Heart left ventricle (tissue), 16 donors: ENCODE results near the gene PLA2G2D. TPM values are rescaled to one million over a fixed set of nuclear protein-coding genes. Genes with fewer than 3 reads are reported as not detected.
A peak's percentile ranks its signal among the peaks of the same experiment; 100 is the strongest.

Experiments
- ATAC-seq, 4 donors: fragments of 200-7000 bp; cut with Tn5 transposase; one replicate each; pipeline ENCODE4 v1.9.1; 2020 to 2022; ENCODE audit warnings: moderate library complexity in 4 of 4, mild to moderate bottlenecking in 3 of 4, moderate number of reproducible peaks in 1 of 4
- DNase-seq, 5 donors: peaks; one replicate each; pipeline ENCODE4 v3.0.0-alpha.2; 2020
- H3K27ac ChIP-seq, 12 donors: fragments of 200-600 bp; sonication (generic) in 4 of 12; one replicate each; pipeline versions ENCODE4 v1.5.0 to v1.8.0; 2016 to 2022; ENCODE audit warnings: mild to moderate bottlenecking in 2 of 12
- H3K27me3 ChIP-seq, 9 donors: fragments of 200-600 bp; sonication (generic) in 2 of 9; one replicate each; pipeline versions ENCODE4 v1.5.1 to v1.8.0; 2016 to 2022; ENCODE audit warnings: mild to moderate bottlenecking in 3 of 9
- H3K36me3 ChIP-seq, 9 donors: fragments of 200-600 bp; sonication (generic) in 2 of 9; one replicate each; pipeline versions ENCODE4 v1.5.0 to v1.8.0; 2018 to 2022; ENCODE audit warnings: mild to moderate bottlenecking in 2 of 9
- H3K4me1 ChIP-seq, 12 donors: fragments of 200-600 bp; sonication (generic) in 4 of 12; one replicate each; pipeline versions ENCODE4 v1.5.0 to v1.8.0; 2016 to 2022; ENCODE audit warnings: mild to moderate bottlenecking in 3 of 12
- H3K4me3 ChIP-seq, 12 donors: fragments of 200-600 bp; sonication (generic) in 4 of 12; one replicate each; pipeline versions ENCODE4 v1.5.0 to v1.8.0; 2017 to 2022; ENCODE audit warnings: mild to moderate bottlenecking in 9 of 12, moderate library complexity in 4 of 12
- H3K9me3 ChIP-seq, 12 donors: fragments of 200-600 bp; sonication (generic) in 4 of 12; one replicate each; pipeline versions ENCODE4 v1.5.0 to v1.8.0; 2016 to 2022; ENCODE audit warnings: mild to moderate bottlenecking in 1 of 12
- CTCF ChIP-seq, 12 donors: fragments of 200-600 bp; sonication (generic) in 4 of 12; IDR thresholded peaks; one replicate each; pipeline versions ENCODE4 v1.5.0 to v1.8.0; 2018 to 2022; ENCODE audit warnings: antibody characterized with exemption in 12 of 12, mild to moderate bottlenecking in 5 of 12
- POLR2A ChIP-seq, 2 donors: fragments of 450-650 bp; IDR thresholded peaks; one replicate each; pipeline ENCODE4 v1.6.1; 2017; ENCODE audit warnings: antibody characterized with exemption in 2 of 2, mild to moderate bottlenecking in 2 of 2, moderate library complexity in 2 of 2
- WGBS, 4 donors: extraction: QIAGEN DNeasy Blood & Tissue Kit in 2 of 4; methylation state at CpG; one replicate each; pipeline versions ENCODE4 v1.1.5 to v1.1.7; 2013 to 2018; 5-methylcytosine and 5-hydroxymethylcytosine counted together
- intact Hi-C, 10 donors: fragments of 100-400 bp; cut with DNase I; formaldehyde crosslinking; loops; one replicate each; pipeline versions ENCODE4 v1.11.1 to v1.14.2; 2022
- polyA plus RNA-seq, 2 donors: library from polyadenylated mRNA; stranded (reverse); fragments of 200-250 nt; gene quantifications; one replicate each; pipeline ENCODE4 v1.2.3, GENCODE V29; 2013
- total RNA-seq, 9 donors: library from RNA; depleted of rRNA in 2 of 9; stranded (reverse); fragments of >200 nt in 2 of 9; fragmentation: NEBNext Ultra II Directional in 3 of 9; extraction: Animal tissue kit (Norgen Biotek cat#: 25700) in 3 of 9; gene quantifications; one replicate each; pipeline versions ENCODE4 v1.1.0 to v1.2.4, GENCODE V29; 2016 to 2023
- donor health status: ischemic (EF 13 %, LVEDD 7.1; RV severe dilation, severe dysfunction).
- donor health status: healthy with polysubstance abuse.
- donor health status: DM: no; HTN: yes; CAD: no.
- donor health status: DM: no; HTN: no; CAD: no.
- donor health status: ischemic (EF 25% LVEDD 6.9; RV normal size, moderate dysfunction).
- donor health status: ischemic (EF 25% LVEDD 5.7; RV mildly dilated, moderate dysfunction).
- donor health status: healthy.
- donor health status: DM: yes; HTN: yes; CAD: no.
- donor health status: ischemic (EF 35%, LVEDD 5.7; RV mildly dilated, moderate dysfunction).
- donor health status: nonischemic (EF 11% LVEDD 7.7; RV severe dilation, severe dysfunction).
- donor health status: DM: yes; HTN: yes; CAD: no.
- donor health status: PGD.
- donor health status: ischemic (EF 29% LVEDD 5.4; RV normal size, mild dysfunction).
- donor health status: nonischemic (EF 23%, LVEDD 6.1; RV moderate dilation, normal function).

The PLA2G2D gene
- total and polyA plus RNA-seq, 11 donors, result 0.85 to 5.4 TPM; not detected in 9

DNA sequence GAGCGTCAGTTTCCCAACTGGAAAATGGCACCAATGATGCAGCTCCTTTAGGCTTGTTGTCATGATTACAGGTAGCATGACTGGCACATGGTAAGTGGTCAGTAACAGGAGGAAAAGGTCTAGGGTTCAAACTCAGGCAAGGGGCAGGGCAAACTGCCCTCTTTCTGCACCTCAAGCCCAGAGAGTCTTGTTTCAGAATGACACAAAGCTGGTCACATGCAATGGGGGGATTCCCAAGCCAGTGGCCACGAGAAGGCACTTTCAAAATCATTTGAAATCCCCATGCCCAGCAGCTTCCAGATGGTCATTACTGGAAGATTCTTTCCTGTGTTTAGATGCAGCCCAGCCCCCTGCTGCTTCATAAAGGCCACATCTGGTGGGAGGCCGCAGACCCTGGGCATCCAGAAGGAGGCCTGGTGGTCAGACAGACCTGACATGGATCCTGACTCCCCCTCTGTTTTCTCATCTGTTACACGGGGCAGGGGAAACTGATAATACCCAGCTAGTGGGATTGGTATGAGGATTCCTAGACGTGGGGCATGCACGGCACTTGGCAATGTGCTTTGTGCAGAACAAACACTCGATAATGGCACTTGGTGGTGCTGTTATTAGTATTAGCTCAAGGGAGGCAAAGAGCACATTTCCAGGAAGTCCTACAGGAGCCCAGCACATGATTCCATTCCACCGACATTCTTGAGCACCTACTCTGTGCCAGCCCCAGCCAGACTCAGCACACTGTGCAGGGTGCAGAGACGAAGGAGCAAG, 6.9 kb upstream of the PLA2G2D start:
- intact Hi-C loops, result loop anchor here in 1 of 10 donors (10.0 kb wide), 1 partner anchor 1911 kb away; no protein-coding TSS in a partner anchor
- WGBS, 4 donors, result 70 to 78% (median 73%) methylated on average over 8 to 9 of the region's 9 CpGs
- TF ChIP-seq POLR2A (IDR thresholded peaks at IDR 0.05) (no peak), CTCF (IDR thresholded peaks at IDR 0.05) (no peak)
- peaks cover 0 to 4% (median 0%) of the 10 kb centered on the region in 9 donors for H3K27me3 ChIP-seq
- no peak overlapping the region for H3K4me3 ChIP-seq
- peaks cover 0 to 14% (median 0%) of the 10 kb centered on the region in 12 donors for H3K4me1 ChIP-seq
- peaks cover 0 to 10% (median 0%) of the 10 kb centered on the region in 12 donors for H3K9me3 ChIP-seq
- ATAC-seq, result peak in 1 of 4 donors; percentile 38
- H3K27ac ChIP-seq, result no peak overlapping the region
- DNase-seq, result no peak
- no peaks in the 10 kb centered on the region for H3K36me3 ChIP-seq

DNA sequence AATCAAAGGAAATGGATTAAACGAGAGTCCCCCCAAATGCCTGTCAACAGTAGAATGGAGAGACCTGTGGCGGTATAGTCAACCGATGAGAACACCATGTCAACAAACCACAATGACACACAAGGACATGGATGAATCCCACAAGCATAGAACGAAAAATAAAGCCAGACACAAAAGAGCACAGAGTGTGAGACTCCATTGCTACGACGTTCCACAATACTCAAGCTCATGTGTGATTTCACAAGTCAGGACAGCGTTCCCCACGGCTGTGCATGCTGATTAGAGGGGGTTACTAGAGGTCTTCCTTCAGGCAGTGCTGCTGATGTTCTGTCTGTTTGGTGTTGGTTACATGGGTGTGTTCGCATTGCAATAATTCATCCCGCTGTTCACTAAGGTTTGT, 5.8 kb upstream of the PLA2G2D start:
- Histone ChIP-seq H3K4me3 (no peak overlapping the region), H3K27ac (no peak overlapping the region), H3K36me3 (no peaks in the 10 kb centered on the region), H3K9me3 (peaks cover 0 to 7% (median 0%) of the 10 kb centered on the region in 12 donors), H3K27me3 (peaks cover 0 to 6% (median 3%) of the 10 kb centered on the region in 9 donors), H3K4me1 (peaks cover 0 to 14% (median 0%) of the 10 kb centered on the region in 12 donors)
- TF ChIP-seq CTCF (IDR thresholded peaks at IDR 0.05) (no peak), POLR2A (IDR thresholded peaks at IDR 0.05) (no peak)
- intact Hi-C loops, result loop anchor here in 1 of 10 donors (10.0 kb wide), 1 partner anchor 1910 kb away; no protein-coding TSS in a partner anchor
- WGBS, 4 donors, result 65 to 77% (median 72%) methylated on average over 10 of the region's 10 CpGs
- DNase-seq (no peak), ATAC-seq (peak in 2 of 4 donors; percentile 37 to 46)

DNA sequence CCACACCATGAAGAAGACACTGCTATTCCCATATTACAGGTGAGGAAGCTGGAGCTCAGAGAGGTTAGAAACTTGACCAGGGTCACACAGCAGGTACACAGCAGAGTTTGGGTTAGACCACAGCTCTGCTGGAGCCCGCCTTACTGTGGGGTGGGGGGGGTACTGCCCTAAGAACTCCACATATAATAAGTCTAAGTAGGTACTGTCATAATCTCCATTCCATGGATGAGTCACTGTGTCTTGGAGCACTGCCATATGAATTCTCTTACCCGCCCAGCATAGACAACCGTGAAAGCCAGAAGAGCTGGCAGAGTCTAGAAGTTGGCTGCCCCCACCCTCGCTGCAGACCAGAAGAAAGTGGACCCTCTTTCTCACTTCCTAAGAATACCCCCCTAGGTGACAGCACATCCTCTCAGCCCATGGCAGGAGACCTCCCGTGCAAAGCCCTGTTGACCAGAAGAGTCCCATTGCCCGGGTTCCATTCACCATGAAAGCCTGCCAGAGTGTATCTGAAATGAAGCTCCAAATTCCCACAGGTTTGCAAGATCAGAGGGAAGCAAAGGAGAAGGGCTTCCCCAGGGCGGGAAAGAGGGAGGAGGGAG, 5.2 kb upstream of the PLA2G2D start:
- H3K4me1 ChIP-seq, result peaks cover 0 to 14% (median 0%) of the 10 kb centered on the region in 12 donors
- no peaks in the 10 kb centered on the region for H3K36me3 ChIP-seq
- peaks cover 0 to 2% (median 0%) of the 10 kb centered on the region in 12 donors for H3K9me3 ChIP-seq
- TF ChIP-seq CTCF (IDR thresholded peaks at IDR 0.05) (no peak), POLR2A (IDR thresholded peaks at IDR 0.05) (no peak)
- 55 to 76% (median 60%) methylated on average over 6 to 7 of the region's 7 CpGs for WGBS, 4 donors
- no peak for DNase-seq
- ATAC-seq, result peak in 3 of 4 donors; percentile 65 to 86 (median 76)
- H3K27ac ChIP-seq, result no peak overlapping the region
- intact Hi-C loops, result loop anchor here in 1 of 10 donors (10.0 kb wide), 1 partner anchor 1910 kb away; no protein-coding TSS in a partner anchor
- H3K4me3 ChIP-seq, result no peak overlapping the region
- peaks cover 0 to 6% (median 3%) of the 10 kb centered on the region in 9 donors for H3K27me3 ChIP-seq
